Ramos (cell line): ENCODE data around the gene SAA4.
"Not testable (repeated sequence)": the region's sequence is repeated elsewhere in the genome, so short reads cannot be mapped to it uniquely, and the experiment has no call there.

ENCODE experiments used
- in situ Hi-C: fragments of 300-500 bp; cut with MboI; formaldehyde crosslinking; loops from one replicate; pipeline ENCODE4 v1.14.3; 2022; ENCODE audit warnings: low sequenced_read_pairs; ENCODE audit not compliant: unreplicated experiment

The SAA4 gene

DNA sequence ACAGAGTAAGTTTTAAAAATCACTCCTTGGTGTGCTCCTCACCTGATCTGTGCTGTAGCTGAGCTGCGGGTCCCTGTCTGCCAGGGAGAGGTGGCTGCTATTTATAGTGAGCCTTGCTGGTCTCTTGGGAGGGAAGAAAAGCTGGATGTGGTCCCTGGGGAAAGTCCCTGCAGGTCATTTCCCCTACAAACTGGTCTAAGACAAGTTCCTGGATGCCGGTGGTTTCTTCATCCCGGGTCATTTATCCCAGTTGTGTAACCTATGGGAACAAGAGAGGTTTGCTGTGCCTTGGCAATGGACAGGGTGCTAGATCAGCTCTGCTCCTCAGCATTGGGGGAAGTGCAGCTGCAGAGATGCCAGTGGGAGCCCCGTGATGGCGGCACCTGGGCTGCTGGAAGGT is 12.0 kb upstream of the SAA4 start, which contains the start of gene SAA2:
Gene SAA2, minus strand, starts transcription at position 108 of the 400 bp plus-strand sequence. CDS start 657 bp downstream, outside the sequence.
- in situ Hi-C loops = loop anchor here (10.0 kb wide), 1 partner anchor 486 kb away; no protein-coding TSS in a partner anchor

- in situ Hi-C loops = loop anchor here (10.0 kb wide), 1 partner anchor 488 kb away; no protein-coding TSS in a partner anchor
Observed at GRCh38 chr11:18247191-18247581, 10.6 kb upstream of the SAA4 start.

DNA sequence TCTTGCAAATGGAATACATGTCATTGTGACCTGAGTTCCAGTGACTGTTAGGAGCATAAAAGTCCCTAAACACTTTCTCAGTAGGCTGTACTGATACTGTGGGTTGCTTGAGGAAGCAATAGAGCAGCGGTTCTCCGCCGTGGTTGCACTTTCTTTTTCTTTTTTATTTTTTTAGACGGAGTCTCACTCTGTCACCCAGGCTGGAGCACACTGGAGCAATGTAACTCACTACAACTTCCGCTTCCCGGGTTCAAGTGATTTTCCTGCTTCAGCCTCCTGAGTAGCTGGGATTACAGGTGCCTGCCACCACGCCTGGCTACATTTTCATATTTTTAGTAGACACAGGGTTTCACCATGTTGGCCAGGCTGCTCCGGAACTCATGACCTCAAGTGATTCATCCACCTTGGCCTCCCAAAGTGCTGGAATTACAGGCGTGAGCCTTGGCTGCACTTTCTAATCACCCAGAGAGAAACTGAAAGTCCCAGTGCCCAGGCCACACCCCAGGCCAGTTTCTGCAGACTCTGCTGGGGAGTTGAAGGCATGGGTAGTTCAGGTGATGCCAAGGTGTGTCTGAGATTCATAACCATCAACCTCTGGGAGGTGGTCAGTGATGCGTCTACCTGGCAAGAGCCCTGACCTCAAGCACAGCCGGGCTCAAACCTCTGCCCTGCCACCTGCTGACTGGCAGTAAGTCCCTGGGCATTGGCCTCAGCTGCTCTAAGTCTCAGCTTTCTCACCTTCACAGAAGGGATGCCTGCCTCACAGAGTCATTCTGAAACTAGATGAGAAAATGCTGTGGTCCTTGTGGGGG is 10.0 kb upstream of the SAA4 start:
- in situ Hi-C loops = loop anchor here (10.0 kb wide), 1 partner anchor 488 kb away; no protein-coding TSS in a partner anchor

DNA sequence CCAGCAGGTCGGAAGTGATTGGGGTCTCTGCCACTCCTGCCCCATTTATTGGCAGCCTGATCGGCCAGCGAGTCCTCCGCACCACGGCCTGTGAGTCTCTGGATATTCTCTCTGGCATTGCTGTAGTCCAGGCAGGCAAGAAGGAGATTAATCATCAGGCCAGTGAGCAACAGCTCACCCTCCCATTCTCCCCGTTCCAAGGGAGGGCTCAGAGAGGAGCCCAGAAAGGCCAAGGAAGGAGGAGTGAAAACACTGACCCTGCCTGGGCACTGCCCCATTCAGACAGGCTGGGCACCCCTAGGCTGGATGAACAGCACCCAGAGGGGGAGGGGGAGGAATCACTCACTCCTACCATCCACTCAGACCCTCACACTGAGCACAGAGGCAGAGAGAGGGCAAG is 8.8 kb upstream of the SAA4 start:
- in situ Hi-C loops = loop anchor here (10.0 kb wide), 1 partner anchor 489 kb away; no protein-coding TSS in a partner anchor

DNA sequence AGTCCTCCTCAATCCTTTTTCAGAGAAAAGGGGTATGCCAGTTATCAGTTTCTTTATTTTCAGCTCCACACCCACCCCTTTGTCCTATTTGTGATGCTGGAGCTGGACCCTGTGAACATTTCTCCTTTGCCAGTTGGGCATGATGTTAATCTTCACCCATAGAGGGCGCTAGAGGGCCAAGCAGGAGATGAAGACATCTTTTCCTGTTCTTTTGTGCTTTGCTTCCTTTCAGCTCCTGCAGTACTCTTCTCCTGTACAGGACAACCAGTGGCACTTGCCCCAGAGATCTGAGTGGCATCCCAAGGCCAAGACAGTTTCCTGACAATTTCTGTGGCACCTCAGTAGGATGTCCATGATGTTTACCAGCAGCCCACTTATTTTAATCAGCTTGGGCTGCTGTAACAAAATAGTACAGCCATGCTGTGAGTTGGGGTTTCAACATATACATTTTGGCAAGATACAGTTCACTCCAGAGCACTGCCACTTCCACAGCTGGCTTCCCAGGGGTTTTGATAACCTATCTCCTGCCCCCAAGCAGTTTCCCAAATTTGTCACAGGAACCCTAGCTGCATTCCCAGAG is 7.3 kb upstream of the SAA4 start:
- in situ Hi-C loops = loop anchor here (10.0 kb wide), 1 partner anchor 491 kb away; no protein-coding TSS in a partner anchor

- in situ Hi-C loops = loop anchor here (10.0 kb wide), 1 partner anchor 495 kb away; no protein-coding TSS in a partner anchor
Observed at GRCh38 chr11:18239655-18240054, 3.1 kb upstream of the SAA4 start.

DNA sequence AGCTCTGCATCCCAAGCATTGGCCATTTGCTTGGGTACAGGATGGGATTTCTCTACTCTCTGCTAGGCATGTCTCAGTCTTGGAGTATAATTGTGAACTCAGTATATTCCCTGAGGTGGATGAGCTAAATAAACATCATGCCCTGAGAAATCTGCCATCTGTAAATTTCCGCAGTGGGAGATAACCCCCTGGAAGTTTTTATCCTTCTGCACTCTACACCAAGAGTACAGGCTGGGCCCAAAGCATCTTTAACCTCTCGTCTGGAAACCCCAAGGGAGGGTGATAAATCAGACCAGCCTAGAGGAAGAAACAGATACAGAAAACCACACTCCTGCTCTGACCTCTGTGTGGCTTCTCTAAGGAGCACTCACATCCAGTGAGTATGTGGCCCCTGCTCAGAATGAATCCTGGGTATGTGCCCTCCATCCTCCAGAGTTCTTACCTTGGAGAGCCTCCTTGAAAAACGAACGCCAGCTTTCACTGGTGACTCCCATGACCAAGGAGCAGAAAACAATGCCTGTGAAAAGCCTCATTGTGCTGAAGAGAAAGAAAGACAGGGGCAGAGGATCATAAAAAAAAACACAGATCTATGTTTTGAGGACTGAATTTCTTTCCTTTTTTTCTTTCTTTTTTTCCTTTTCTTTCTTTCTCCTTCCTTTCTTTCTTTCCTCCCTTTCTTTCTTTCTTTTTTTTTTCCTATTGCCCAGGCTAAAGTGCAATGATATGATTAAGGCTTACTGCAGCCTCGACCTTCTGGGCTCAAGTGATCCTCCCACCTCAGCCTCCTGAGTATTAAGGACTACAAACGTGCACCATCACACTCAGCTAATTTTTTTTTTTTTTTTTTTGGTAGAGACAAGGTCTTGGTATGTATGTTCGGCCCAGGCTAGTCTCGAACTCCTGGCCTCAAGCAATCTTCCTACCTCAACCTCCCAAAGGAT is 938 bp downstream of the SAA4 start:
- in situ Hi-C loops = no loop called here

GRCh38 chr11:18233912-18234311 is 2.7 kb downstream of the SAA4 start:
- in situ Hi-C loops = no loop called here

DNA sequence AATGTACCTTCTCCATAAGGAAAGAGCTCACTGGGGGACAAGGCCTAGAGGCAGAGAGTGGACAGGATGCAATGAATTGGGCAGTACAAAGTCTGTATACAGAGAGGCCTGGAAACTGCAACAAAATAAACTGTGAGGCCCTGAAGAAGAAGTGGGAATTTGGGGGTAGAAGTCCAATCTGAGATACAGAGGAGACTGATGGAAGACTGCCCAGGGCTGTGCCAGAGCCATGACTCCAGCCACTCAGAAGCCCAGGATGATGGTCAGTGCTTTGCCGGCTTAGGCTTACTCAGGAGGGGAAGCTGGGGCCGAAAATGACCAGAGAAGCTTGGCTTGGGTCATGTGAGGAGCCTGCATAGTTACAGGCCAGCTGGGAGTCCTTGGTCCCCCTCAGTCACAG is 5.7 kb downstream of the SAA4 start:
- in situ Hi-C loops = no loop called here

- in situ Hi-C loops = no loop called here
Observed at GRCh38 chr11:18229501-18229900, 7.1 kb downstream of the SAA4 start.

- in situ Hi-C loops = no loop called here
Observed at GRCh38 chr11:18225913-18226312, 10.7 kb downstream of the SAA4 start.

- in situ Hi-C loops = no loop called here
Observed at GRCh38 chr11:18223591-18224387, 12.8 kb downstream of the SAA4 start.

GRCh38 chr11:18222814-18223421 is 13.7 kb downstream of the SAA4 start:
- in situ Hi-C loops = no loop called here

DNA sequence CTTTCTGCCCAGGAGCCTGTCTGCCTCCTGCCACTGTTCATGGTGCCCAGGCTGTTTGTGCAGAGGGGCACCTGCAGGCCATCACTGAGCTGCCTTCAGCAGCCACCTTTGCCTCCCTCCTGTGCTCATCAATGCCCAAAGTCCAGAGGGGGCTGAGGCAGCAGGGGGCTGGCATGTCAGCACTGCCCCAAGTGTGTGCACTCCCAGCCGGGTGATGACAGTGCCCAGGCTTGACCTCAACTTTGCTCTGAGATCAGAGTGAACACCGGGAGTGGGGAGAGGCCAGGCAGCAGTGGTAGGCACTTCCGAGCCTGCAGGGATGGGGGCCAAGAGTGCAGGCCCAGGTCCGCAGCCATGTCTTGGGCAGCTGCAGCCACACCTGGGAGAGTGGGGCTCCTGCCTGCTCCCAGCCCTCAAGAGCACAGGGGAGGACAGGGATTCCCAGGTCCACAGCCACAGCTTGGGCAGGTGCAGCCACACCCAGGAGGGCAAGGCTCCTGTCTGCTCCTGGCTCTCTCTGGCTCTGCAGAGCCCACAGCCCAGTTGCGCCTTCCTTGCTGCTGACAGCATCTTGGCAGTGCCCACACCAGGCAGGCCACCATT is 15.2 kb downstream of the SAA4 start:
- in situ Hi-C loops = no loop called here

DNA sequence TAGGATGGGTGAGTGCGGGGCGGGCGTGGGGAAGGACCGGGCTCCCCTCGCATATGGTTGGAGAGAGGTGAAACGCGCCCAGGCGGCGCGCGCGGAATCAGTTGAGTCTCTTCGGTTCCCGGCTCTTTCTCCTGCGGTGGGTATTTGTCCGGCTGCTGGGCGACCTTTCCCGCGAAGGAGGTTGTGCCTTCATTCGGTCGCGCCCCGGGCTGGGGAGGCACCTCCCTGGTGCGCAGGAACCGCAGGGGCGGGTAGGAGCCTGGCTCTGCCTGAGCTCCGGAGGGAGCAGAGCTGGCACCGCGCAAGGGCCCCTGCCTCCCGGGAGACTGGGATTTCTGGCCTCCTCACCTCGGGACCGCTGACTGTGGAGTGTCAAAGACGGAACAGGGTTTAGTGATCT is 27.5 kb downstream of the SAA4 start:
- in situ Hi-C loops = no loop called here

- in situ Hi-C loops = no loop called here
Observed at GRCh38 chr11:18204771-18205170, 31.8 kb downstream of the SAA4 start.

GRCh38 chr11:18204220-18204619 is 32.4 kb downstream of the SAA4 start:
- in situ Hi-C loops = no loop called here

- in situ Hi-C loops = no loop called here
Observed at GRCh38 chr11:18203723-18204122, 32.9 kb downstream of the SAA4 start.

- in situ Hi-C loops = not testable (repeated sequence)
Observed at GRCh38 chr11:18197738-18198137, 38.9 kb downstream of the SAA4 start.
